ENCODE measurements around the gene CD63. TPM values are rescaled to one million over a fixed set of nuclear protein-coding genes. Genes with fewer than 3 reads are reported as not detected.

The CD63 gene
- total and polyA plus RNA-seq, 2 of the 13 experiments (the other 11 are each of a cell fraction or from before 2014, with no cell fraction given), result 234 to 277 TPM

DNA sequence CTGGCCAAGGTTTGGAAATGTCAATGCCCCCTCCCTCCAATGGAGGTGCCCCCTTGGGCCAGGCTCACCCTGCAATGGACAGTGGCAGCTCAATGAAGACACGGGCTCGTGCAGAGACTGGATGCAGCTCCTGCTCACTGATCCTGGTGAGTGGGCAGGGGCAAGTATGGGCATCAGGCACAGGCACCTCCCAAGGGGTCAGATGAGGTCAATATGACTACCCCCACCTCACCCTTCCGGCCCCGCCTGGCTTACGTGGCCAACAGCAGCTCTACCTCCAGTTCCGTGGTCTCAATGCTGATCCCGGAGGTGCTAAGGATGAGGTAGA, 34.7 kb downstream of the CD63 start:
- no peak for TF ChIP-seq NFE2 (CRISPR knock-in tag; IDR thresholded peaks at IDR 0.05)
- TF ChIP-seq PHF21A (CRISPR knock-in tag; IDR thresholded peaks at IDR 0.05), result no peak
- TF ChIP-seq LCORL (IDR thresholded peaks at IDR 0.05), result no peak
- no peak for TF ChIP-seq LCORL (CRISPR knock-in tag; IDR thresholded peaks at IDR 0.05)
- TF ChIP-seq, protein P1, sequence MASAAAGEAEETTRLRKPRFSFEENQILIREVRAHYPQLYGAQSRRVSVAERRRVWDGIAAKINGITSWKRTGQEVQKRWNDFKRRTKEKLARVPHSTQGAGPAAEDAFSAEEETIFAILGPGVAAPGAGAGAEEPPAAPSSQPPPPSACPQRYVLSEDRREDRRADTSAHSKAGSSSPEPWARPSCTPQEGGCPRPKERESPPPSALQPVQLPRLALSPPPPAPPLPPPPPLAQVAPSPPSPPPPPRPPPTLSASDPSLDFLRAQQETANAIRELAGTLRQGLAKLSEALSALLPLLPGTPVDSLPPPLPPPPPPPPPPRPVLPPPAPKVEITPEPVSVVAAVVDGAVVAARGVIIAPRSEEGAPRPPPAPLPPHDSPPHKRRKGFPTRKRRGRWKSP (CRISPR knock-in tag; IDR thresholded peaks at IDR 0.05), result no peak
- TF ChIP-seq HNF4A (CRISPR knock-in tag; IDR thresholded peaks at IDR 0.05), result no peak
- TF ChIP-seq ARHGAP35 (CRISPR knock-in tag; IDR thresholded peaks at IDR 0.05; ENCODE audit: borderline replicate concordance), result no peak
- TF ChIP-seq KMT2A (CRISPR knock-in tag; IDR thresholded peaks at IDR 0.05), result no peak
- TF ChIP-seq ZC3H13 (CRISPR knock-in tag; IDR thresholded peaks at IDR 0.05), result no peak
- no TSS peak for BruUV-seq (replicated peaks)
- CTCF ChIA-PET (ENCODE audit: low intra/inter-chr PET ratio, low total read pairs), result no interaction called here
- Histone ChIP-seq H3K27ac (ENCODE audit: extremely low read length, insufficient read depth, low read length) (no peak overlapping the region), H3K36me3 (replicated peaks in 1 of 2; ENCODE audit: control insufficient read depth in 1 of 2, insufficient read depth in 2 of 2, low read length in 2 of 2) (no peaks in the 10 kb centered on the region), H3K9me3 (ENCODE audit: low read length) (no peaks in the 10 kb centered on the region), H3K4me2 (ENCODE audit: low read depth, low read length) (no peak overlapping the region), H2AFZ (ENCODE audit: low read length) (no peak overlapping the region), H3K4me3 (replicated peaks in 1 of 3; ENCODE audit: insufficient read depth in 1 of 3, low read depth in 2 of 3, low read length in 3 of 3) (no peak overlapping the region), H3K9ac (ENCODE audit: insufficient read depth, low read depth, low read length) (no peak overlapping the region), H3K4me1 (ENCODE audit: insufficient read depth, low read length) (peaks cover 29% of the 10 kb centered on the region), H4K20me1 (ENCODE audit: insufficient read depth, low read length) (no peaks in the 10 kb centered on the region), H3K79me2 (ENCODE audit: insufficient read depth, low read length) (no peaks in the 10 kb centered on the region), H3K27me3 (ENCODE audit: control insufficient read depth in 1 of 2, insufficient read depth in 2 of 2, low read length in 2 of 2) (peaks cover 0 to 2% of the 10 kb centered on the region in 2 experiments; a peak in 2 of 5 replicates)
- intact Hi-C loops (cut with micrococcal nuclease; ENCODE audit: unreplicated experiment) (no loop called here), in situ Hi-C loops (cut with HindIII; ENCODE audit: extremely low pct_ligation_motif_present, low pct_unique_long_range_greater_than_20kb) (no loop called here)
- WGBS (ENCODE audit: low lambda C conversion rate), result 100% methylated on average over 3 of the region's 7 CpGs
- POLR2A ChIA-PET, result interaction anchor here (0.7 kb wide), 1 partner anchor 10 kb away, joined by 3 read pairs; no protein-coding TSS in a partner anchor
- ATAC-seq, result no peak
- no peak for FAIRE-seq
- no peak for DNase-seq (ENCODE audit: low spot score)

Data from HepG2 (cell line).